ENCODE results near the gene PLXNA4. TPM values are rescaled to one million over a fixed set of nuclear protein-coding genes. Genes with fewer than 3 reads are reported as not detected.
"Not testable (repeated sequence)": the region's sequence is repeated elsewhere in the genome, so short reads cannot be mapped to it uniquely, and the experiment has no call there.

PLXNA4 gene
- total and polyA plus RNA-seq, 8 donors, result 0.15 to 12.8 (median 1.6) TPM

DNA sequence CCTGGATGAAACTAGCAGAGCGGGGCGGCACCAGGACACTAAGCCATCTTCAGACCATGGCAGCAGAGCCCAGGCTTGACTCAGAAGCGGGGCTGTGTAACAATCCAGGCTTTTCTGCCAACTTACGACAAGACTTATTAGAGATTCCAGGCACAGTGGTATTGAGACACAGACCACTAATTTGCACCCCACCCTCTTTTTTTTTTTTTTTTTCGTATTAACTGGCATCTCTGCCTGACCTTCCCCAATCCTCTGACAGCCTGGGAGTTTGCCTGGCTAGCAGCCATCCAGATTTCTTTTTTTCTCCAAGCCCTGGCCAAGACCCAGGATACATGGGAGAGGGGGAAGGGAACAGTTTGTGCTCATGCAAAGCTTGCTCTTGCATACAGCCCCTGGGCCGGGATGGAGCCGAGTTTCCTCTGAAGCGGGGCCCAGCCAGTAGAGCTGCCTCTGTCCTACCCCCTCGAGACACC is 182.4 kb downstream of the PLXNA4 start:
- no peak overlapping the region for H3K4me3 ChIP-seq
- peaks cover 0 to 15% (median 12%) of the 10 kb centered on the region in 4 donors for H3K4me1 ChIP-seq
- intact Hi-C loops (cut with DNase I; ENCODE audit: low total_unique reads), result no loop called here
- H3K27ac ChIP-seq, result peak overlapping the region in 3 of 5 donors; percentile 21 to 67 (median 55)
- TF ChIP-seq EP300 (IDR thresholded peaks at IDR 0.05) (peak; percentile 37), POLR2A (IDR thresholded peaks at IDR 0.05) (no peak), POLR2AphosphoS5 (IDR thresholded peaks at IDR 0.05) (peak; percentile 24 to 47 (median 30))
- no peaks in the 10 kb centered on the region for H3K36me3 ChIP-seq
- WGBS, 5 donors, result 42 to 57% (median 51%) methylated on average over 9 of the region's 9 CpGs
- DNase-seq, result peak; percentile 60 to 72
- no peaks in the 10 kb centered on the region for H3K27me3 ChIP-seq
- H3K9me3 ChIP-seq, result no peaks in the 10 kb centered on the region

DNA sequence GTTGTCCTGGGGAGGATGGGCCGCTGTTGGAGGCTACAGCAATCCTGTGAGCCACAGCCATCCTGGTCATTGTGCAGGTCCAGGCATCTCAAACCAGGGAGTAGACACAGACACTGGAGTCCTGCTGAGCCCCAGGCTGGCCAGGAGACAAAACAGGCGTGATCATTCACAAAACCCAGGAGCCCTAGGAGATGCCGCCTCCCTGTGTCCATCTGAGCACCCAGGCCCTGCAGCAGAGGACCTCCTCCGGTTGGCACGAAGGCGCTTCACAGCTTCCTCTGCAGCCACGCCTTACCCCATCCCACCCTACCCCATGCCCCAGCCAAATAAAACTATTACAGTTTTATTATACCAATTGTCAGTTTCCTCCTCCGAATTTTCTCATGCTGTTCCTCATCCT is 183.6 kb downstream of the PLXNA4 start:
- H3K9me3 ChIP-seq, result no peaks in the 10 kb centered on the region
- TF ChIP-seq POLR2A (IDR thresholded peaks at IDR 0.05) (no peak), POLR2AphosphoS5 (IDR thresholded peaks at IDR 0.05) (no peak), EP300 (IDR thresholded peaks at IDR 0.05) (no peak)
- TF ChIP-seq, protein P1, sequence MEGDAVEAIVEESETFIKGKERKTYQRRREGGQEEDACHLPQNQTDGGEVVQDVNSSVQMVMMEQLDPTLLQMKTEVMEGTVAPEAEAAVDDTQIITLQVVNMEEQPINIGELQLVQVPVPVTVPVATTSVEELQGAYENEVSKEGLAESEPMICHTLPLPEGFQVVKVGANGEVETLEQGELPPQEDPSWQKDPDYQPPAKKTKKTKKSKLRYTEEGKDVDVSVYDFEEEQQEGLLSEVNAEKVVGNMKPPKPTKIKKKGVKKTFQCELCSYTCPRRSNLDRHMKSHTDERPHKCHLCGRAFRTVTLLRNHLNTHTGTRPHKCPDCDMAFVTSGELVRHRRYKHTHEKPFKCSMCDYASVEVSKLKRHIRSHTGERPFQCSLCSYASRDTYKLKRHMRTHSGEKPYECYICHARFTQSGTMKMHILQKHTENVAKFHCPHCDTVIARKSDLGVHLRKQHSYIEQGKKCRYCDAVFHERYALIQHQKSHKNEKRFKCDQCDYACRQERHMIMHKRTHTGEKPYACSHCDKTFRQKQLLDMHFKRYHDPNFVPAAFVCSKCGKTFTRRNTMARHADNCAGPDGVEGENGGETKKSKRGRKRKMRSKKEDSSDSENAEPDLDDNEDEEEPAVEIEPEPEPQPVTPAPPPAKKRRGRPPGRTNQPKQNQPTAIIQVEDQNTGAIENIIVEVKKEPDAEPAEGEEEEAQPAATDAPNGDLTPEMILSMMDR (IDR thresholded peaks at IDR 0.05), result no peak
- no peak overlapping the region for H3K4me3 ChIP-seq
- intact Hi-C loops (cut with DNase I; ENCODE audit: low total_unique reads), result no loop called here
- H3K36me3 ChIP-seq, result no peaks in the 10 kb centered on the region
- 83 to 94% (median 93%) methylated on average over 8 of the region's 8 CpGs for WGBS, 5 donors
- H3K4me1 ChIP-seq, result peaks cover 0 to 15% (median 12%) of the 10 kb centered on the region in 4 donors
- H3K27me3 ChIP-seq, result no peaks in the 10 kb centered on the region
- H3K27ac ChIP-seq, result peak overlapping the region in 1 of 5 donors; percentile 63
- no peak for DNase-seq

DNA sequence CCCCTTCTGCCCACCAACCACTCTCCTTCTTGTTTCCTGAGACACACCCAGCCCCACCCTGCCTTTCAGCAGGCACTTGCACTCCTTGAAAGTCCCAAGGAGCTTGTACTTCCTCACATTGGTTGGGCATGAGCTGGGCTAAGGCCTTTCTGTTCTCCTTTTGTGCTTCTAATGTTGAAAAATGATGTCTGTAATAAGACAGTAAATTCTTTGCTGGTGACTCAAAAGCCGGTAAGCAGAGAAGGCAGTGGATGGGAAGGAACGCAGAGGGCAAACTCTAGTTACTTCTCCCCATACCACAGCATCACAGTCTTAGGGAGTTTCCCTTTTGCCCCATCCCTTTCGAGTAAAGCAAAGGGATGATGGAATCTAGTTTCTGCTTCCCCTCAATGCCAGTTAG is 185.6 kb downstream of the PLXNA4 start:
- 61 to 83% (median 72%) methylated on average over 3 of the region's 3 CpGs for WGBS, 5 donors
- TF ChIP-seq EP300 (IDR thresholded peaks at IDR 0.05), result peak; percentile 70
- TF ChIP-seq POLR2A (IDR thresholded peaks at IDR 0.05), result no peak
- TF ChIP-seq, protein P1 (IDR thresholded peaks at IDR 0.05), result no peak
- TF ChIP-seq POLR2AphosphoS5 (IDR thresholded peaks at IDR 0.05), result peak in 1 of 3 donors; percentile 12
- peak in 1 of 2 donors; percentile 30 for DNase-seq

DNA sequence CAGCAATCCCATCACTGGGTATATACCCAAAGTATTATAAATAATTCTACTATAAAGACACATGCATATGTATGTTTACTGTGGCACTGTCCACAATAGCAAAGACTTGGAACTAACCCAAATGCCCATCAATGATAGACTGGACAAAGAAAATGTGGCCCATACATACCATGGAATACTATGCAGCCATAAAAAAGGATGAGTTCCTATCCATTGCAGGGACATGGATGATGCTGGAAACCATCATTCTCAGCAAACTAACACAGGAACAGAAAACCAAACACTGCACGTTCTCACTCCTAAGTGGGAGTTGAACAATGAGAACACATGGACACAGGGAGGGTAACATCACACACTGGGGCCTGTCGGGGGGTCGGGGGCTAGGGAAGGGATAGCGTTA is 186.2 kb downstream of the PLXNA4 start:
- intact Hi-C loops (cut with DNase I; ENCODE audit: low total_unique reads); H3K27me3 ChIP-seq; DNase-seq; H3K9me3 ChIP-seq; H3K36me3 ChIP-seq; H3K4me3 ChIP-seq: not testable (repeated sequence)
- 89 to 94% (median 93%) methylated on average over 4 of the region's 4 CpGs for whole genome bisulfite sequencing, 5 donors
- Histone ChIP-seq H3K4me1 (peaks cover 10 to 29% (median 22%) of the 10 kb centered on the region in 4 donors), H3K27ac (peak overlapping the region in 1 of 5 donors; percentile 56)

More for the DNA sequence above, 185.6 kb downstream of the PLXNA4 start:
- Histone ChIP-seq H3K36me3 (no peaks in the 10 kb centered on the region), H3K9me3 (no peaks in the 10 kb centered on the region), H3K27ac (peak overlapping the region in 1 of 5 donors; percentile 63), H3K27me3 (no peaks in the 10 kb centered on the region), H3K4me3 (no peak overlapping the region), H3K4me1 (peaks cover 10 to 25% (median 21%) of the 10 kb centered on the region in 4 donors)
- intact Hi-C loops (cut with DNase I; ENCODE audit: low total_unique reads), result no loop called here

DNA sequence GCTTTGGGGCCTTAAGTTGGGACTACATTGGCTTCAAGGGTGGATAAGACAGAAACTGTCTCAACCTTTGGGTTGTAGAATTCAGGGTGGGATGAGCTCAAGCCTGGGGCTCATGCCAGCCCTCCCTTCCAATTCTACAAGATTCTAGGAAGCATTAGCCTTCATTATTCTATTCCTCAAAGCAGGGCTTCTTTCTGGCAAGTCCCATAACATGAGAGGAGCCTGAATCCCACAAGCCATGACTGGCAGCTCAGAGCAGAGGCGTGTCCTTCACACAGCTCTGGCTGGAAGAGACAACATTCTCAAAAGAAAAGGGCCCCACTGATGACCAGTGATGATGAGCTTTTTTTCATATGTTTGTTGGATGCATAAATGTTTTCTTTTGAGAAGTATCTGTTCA is 187.6 kb downstream of the PLXNA4 start:
- H3K4me3 ChIP-seq, result no peak overlapping the region
- no peak overlapping the region for H3K27ac ChIP-seq
- H3K36me3 ChIP-seq, result no peaks in the 10 kb centered on the region
- no peaks in the 10 kb centered on the region for H3K9me3 ChIP-seq
- intact Hi-C loops (cut with DNase I; ENCODE audit: low total_unique reads), result no loop called here
- H3K27me3 ChIP-seq, result no peaks in the 10 kb centered on the region
- H3K4me1 ChIP-seq, result peaks cover 10 to 19% (median 12%) of the 10 kb centered on the region in 4 donors
- 89 to 100% (median 96%) methylated on average over 1 of the region's 1 CpG for WGBS, 5 donors
- no peak for TF ChIP-seq POLR2A (IDR thresholded peaks at IDR 0.05)
- no peak for TF ChIP-seq POLR2AphosphoS5 (IDR thresholded peaks at IDR 0.05)
- no peak for TF ChIP-seq EP300 (IDR thresholded peaks at IDR 0.05)
- TF ChIP-seq, protein P1 (IDR thresholded peaks at IDR 0.05), result no peak
- DNase-seq, result peak in 1 of 2 donors; percentile 29

Measured in stomach (tissue), 9 donors.